HCT116 (cell line): ENCODE measurements around the gene DACT3.

ENCODE experiments used
- POLR2A ChIP-seq: IDR thresholded peaks from 2 replicates; pipeline ENCODE4 v1.7.0; 2011; ENCODE audit warnings: borderline replicate concordance; ENCODE audit not compliant: insufficient read depth, insufficient read length; ENCODE audit errors: extremely low read depth
- REST ChIP-seq: IDR thresholded peaks from 2 replicates; pipeline ENCODE4 v1.6.1; 2012; ENCODE audit warnings: low read depth
- TCF7L2 ChIP-seq: IDR thresholded peaks from 2 replicates; pipeline ENCODE4 v1.7.0; 2011; ENCODE audit warnings: borderline replicate concordance, inconsistent platforms; ENCODE audit not compliant: insufficient read depth, insufficient read length; ENCODE audit errors: extremely low read depth
- TF ChIP-seq, protein P1 (sequence below), 3 experiments: fragments of 200-600 bp in 1 of 3; sonication (generic) in 1 of 3; IDR thresholded peaks in 2 of 3; conservative IDR thresholded peaks in 1 of 3; 2 replicates each; pipeline ENCODE4 v1.5.1; 2012 to 2017; ENCODE audit warnings: low read depth in 2 of 3, low read length in 2 of 3, antibody characterized with exemption in 1 of 3, borderline replicate concordance in 1 of 3, control low read depth in 1 of 3, mild to moderate bottlenecking in 1 of 3, mixed read lengths in 1 of 3, mixed run types in 1 of 3, moderate library complexity in 1 of 3; ENCODE audit not compliant: insufficient read depth in 1 of 3
- TF ChIP-seq, protein P2 (sequence below): IDR thresholded peaks from 2 replicates; pipeline ENCODE4 v1.6.1; 2011; ENCODE audit warnings: mild to moderate bottlenecking, low read length, moderate library complexity; ENCODE audit not compliant: insufficient replicate concordance; ENCODE audit errors: extremely low read depth

DNA sequence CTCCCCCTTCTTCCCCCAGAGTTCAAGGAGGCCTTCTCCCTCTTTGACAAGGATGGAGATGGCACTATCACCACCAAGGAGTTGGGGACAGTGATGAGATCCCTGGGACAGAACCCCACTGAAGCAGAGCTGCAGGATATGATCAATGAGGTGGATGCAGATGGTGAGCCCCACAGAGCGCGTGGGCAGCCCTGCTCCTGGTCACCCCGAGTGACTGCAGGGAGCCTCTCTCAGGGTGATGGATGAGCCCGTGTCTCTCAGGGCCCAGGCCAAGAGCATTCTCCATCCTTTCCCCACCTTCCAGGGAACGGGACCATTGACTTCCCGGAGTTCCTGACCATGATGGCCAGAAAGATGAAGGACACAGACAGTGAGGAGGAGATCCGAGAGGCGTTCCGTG, 52.8 kb downstream of the DACT3 start:
- TF ChIP-seq, protein P1, sequence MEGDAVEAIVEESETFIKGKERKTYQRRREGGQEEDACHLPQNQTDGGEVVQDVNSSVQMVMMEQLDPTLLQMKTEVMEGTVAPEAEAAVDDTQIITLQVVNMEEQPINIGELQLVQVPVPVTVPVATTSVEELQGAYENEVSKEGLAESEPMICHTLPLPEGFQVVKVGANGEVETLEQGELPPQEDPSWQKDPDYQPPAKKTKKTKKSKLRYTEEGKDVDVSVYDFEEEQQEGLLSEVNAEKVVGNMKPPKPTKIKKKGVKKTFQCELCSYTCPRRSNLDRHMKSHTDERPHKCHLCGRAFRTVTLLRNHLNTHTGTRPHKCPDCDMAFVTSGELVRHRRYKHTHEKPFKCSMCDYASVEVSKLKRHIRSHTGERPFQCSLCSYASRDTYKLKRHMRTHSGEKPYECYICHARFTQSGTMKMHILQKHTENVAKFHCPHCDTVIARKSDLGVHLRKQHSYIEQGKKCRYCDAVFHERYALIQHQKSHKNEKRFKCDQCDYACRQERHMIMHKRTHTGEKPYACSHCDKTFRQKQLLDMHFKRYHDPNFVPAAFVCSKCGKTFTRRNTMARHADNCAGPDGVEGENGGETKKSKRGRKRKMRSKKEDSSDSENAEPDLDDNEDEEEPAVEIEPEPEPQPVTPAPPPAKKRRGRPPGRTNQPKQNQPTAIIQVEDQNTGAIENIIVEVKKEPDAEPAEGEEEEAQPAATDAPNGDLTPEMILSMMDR (IDR thresholded peaks at IDR 0.05 in 2 of 3, conservative IDR thresholded peaks at IDR 0.05 in 1 of 3; ENCODE audit: borderline replicate concordance in 1 of 3, insufficient read depth in 1 of 3, low read depth in 2 of 3, low read length in 2 of 3): no peak
- TF ChIP-seq REST (no peak), POLR2A (no peak), TCF7L2 (no peak)
- TF ChIP-seq, protein P2, sequence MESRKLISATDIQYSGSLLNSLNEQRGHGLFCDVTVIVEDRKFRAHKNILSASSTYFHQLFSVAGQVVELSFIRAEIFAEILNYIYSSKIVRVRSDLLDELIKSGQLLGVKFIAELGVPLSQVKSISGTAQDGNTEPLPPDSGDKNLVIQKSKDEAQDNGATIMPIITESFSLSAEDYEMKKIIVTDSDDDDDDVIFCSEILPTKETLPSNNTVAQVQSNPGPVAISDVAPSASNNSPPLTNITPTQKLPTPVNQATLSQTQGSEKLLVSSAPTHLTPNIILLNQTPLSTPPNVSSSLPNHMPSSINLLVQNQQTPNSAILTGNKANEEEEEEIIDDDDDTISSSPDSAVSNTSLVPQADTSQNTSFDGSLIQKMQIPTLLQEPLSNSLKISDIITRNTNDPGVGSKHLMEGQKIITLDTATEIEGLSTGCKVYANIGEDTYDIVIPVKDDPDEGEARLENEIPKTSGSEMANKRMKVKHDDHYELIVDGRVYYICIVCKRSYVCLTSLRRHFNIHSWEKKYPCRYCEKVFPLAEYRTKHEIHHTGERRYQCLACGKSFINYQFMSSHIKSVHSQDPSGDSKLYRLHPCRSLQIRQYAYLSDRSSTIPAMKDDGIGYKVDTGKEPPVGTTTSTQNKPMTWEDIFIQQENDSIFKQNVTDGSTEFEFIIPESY: no peak
